MM.1S (cell line): ENCODE measurements around the gene BANP.

Experiments used
- DNase-seq: peaks from one replicate; pipeline ENCODE4 v3.0.0-alpha.2; 2015
- H2AFZ ChIP-seq: fragments of 300-600 bp; sonication (generic); 2 replicates; pipeline ENCODE4 v1.6.0; 2016; ENCODE audit warnings: antibody characterized with exemption, low read length
- H3F3A ChIP-seq: fragments of 300-600 bp; sonication (generic); 2 replicates; pipeline ENCODE4 v1.6.1; 2016; ENCODE audit warnings: mild to moderate bottlenecking, antibody characterized with exemption, low read length, moderate library complexity, mixed read lengths; ENCODE audit not compliant: insufficient read depth
- H3K27ac ChIP-seq: fragments of 300-600 bp; sonication (generic); 2 replicates; pipeline ENCODE4 v1.5.1; 2016; ENCODE audit warnings: mild to moderate bottlenecking, low read length
- H3K27me3 ChIP-seq: fragments of 300-600 bp; sonication (generic); replicated peaks from 2 replicates; pipeline ENCODE4 v1.6.0; 2016; ENCODE audit warnings: low read length; ENCODE audit not compliant: insufficient read depth
- H3K36me3 ChIP-seq: fragments of 300-600 bp; sonication (generic); replicated peaks from 2 replicates; pipeline ENCODE4 v1.6.1; 2016; ENCODE audit warnings: mild to moderate bottlenecking, low read length, mixed read lengths; ENCODE audit not compliant: insufficient read depth
- H3K4me1 ChIP-seq: fragments of 300-600 bp; sonication (generic); 2 replicates; pipeline ENCODE4 v1.6.1; 2016; ENCODE audit warnings: low read length, mixed read lengths
- H3K4me2 ChIP-seq: fragments of 300-600 bp; sonication (generic); 2 replicates; pipeline ENCODE4 v1.6.0; 2016; ENCODE audit warnings: low read depth, low read length
- H3K4me3 ChIP-seq: fragments of 300-600 bp; sonication (generic); 2 replicates; pipeline ENCODE4 v1.5.1; 2016; ENCODE audit warnings: low read length, mixed read lengths
- H3K79me2 ChIP-seq: fragments of 300-600 bp; sonication (generic); 2 replicates; pipeline ENCODE4 v1.6.1; 2016; ENCODE audit warnings: mixed run types, low read length, mixed read lengths
- H3K9ac ChIP-seq: fragments of 300-600 bp; sonication (generic); 2 replicates; pipeline ENCODE4 v1.6.1; 2016; ENCODE audit warnings: low read length, mixed read lengths
- H3K9me2 ChIP-seq: fragments of 300-600 bp; sonication (generic); replicated peaks from 2 replicates; pipeline ENCODE4 v1.6.1; 2016; ENCODE audit warnings: mild to moderate bottlenecking, low read length, mixed read lengths; ENCODE audit not compliant: insufficient read depth
- H3K9me3 ChIP-seq: fragments of 300-600 bp; sonication (generic); replicated peaks from 2 replicates; pipeline ENCODE4 v1.6.1; 2016; ENCODE audit warnings: mild to moderate bottlenecking, low read length, mixed read lengths; ENCODE audit not compliant: insufficient read depth
- H4K20me1 ChIP-seq: fragments of 300-600 bp; sonication (generic); 2 replicates; pipeline ENCODE4 v1.6.1; 2016; ENCODE audit warnings: mild to moderate bottlenecking, low read length, moderate library complexity, mixed read lengths; ENCODE audit not compliant: insufficient read depth
- EZH2 ChIP-seq: fragments of 300-600 bp; sonication (generic); optimal IDR thresholded peaks from 2 replicates; pipeline ENCODE3; 2017; ENCODE audit warnings: low read depth, mild to moderate bottlenecking, antibody characterized with exemption, low read length, mixed read lengths
- EZH2phosphoT487 ChIP-seq: fragments of 300-600 bp; sonication (generic); IDR thresholded peaks from 2 replicates; pipeline ENCODE4 v1.6.1; 2018; ENCODE audit warnings: antibody characterized with exemption, low read length
- TF ChIP-seq, protein P1 (sequence below): fragments of 300-600 bp; sonication (generic); IDR thresholded peaks from 2 replicates; pipeline ENCODE4 v1.5.1; 2016; ENCODE audit warnings: antibody characterized with exemption, low read length, mixed read lengths

Gene BANP

DNA sequence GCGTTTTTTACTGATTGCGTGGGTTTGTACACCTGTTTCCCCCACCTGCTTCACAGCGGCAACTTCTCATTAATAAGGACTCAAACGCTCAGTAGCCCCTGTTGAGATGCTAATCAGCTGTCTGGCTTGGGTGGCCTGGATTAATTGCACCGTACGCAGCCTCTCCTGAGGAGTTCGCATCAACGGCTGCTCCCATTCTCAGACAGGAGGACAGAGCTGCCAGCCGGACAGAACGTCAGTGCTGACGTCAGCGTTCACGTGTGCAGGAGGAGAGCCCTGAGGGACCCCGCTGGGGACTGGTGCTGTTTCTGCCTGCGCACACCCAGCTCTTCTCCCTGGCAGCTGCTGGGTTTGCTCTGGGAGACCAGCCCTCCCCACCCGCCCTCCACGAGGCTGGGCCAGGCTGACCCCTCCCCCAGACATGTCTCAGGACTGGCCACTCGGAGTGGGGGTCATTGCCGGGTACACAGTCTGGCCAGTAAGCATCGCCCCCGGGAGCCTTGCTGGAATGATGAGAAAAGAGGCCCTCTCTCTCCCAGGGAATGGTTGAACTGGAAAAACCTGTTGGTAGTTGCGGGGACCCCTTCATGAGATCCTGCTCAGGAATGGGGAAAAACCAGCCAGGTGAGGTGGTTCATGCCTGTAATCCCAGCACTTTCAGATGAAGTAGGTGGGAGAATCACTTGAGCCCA is 5.7 kb upstream of the BANP start:
- TF ChIP-seq, protein P1, sequence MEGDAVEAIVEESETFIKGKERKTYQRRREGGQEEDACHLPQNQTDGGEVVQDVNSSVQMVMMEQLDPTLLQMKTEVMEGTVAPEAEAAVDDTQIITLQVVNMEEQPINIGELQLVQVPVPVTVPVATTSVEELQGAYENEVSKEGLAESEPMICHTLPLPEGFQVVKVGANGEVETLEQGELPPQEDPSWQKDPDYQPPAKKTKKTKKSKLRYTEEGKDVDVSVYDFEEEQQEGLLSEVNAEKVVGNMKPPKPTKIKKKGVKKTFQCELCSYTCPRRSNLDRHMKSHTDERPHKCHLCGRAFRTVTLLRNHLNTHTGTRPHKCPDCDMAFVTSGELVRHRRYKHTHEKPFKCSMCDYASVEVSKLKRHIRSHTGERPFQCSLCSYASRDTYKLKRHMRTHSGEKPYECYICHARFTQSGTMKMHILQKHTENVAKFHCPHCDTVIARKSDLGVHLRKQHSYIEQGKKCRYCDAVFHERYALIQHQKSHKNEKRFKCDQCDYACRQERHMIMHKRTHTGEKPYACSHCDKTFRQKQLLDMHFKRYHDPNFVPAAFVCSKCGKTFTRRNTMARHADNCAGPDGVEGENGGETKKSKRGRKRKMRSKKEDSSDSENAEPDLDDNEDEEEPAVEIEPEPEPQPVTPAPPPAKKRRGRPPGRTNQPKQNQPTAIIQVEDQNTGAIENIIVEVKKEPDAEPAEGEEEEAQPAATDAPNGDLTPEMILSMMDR, result no peak
- TF ChIP-seq EZH2 (no peak), EZH2phosphoT487 (no peak)
- Histone ChIP-seq H4K20me1 (no peaks in the 10 kb centered on the region), H3K27ac (no peak overlapping the region), H3K9me2 (no peaks in the 10 kb centered on the region), H3K27me3 (no peaks in the 10 kb centered on the region), H3K4me1 (no peaks in the 10 kb centered on the region), H3K79me2 (no peaks in the 10 kb centered on the region), H3K4me3 (no peak overlapping the region), H3F3A (no peaks in the 10 kb centered on the region), H3K9ac (no peak overlapping the region), H3K4me2 (no peak overlapping the region), H2AFZ (no peak overlapping the region), H3K9me3 (no peaks in the 10 kb centered on the region), H3K36me3 (no peaks in the 10 kb centered on the region)
- no peak for DNase-seq

DNA sequence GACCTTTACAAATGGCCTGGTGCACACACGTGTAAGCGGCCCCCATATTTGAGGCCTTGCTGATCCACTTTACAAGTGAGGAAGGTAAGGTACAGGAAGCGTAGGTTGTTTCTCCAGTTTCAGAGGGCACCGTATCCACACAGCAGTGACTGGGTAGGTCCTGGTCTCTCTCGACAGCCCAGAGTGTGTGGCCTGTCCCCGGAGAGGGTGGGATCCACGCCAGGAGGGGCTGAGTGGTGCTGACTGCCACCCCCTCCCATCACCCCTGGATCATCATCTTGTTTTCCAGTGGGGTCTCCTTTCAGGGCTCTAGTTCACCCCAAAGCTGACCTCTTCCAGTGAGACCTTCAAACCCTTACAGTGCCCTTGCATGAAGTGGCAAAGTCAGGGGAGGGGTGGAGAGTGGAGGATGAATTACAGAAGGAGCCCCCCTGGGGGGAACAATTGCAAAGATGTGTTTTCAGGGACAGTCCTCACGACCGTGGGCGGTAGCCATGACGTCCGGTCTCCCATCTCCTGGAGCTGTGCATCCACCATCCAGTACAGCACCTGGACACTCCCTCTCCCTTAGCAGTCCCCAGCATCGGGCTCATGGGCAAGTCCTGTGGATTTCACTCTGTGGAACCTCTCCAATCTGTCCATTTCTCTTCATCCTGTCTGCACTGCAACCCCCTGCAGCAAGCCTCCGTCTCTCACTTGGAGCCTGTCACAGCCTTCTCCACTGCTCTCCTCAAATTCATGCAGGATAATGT is 4.5 kb upstream of the BANP start:
- H3K9me2 ChIP-seq, result no peaks in the 10 kb centered on the region
- no peaks in the 10 kb centered on the region for H3K36me3 ChIP-seq
- H3K79me2 ChIP-seq, result peaks cover 2% of the 10 kb centered on the region
- no peaks in the 10 kb centered on the region for H3K9me3 ChIP-seq
- no peak overlapping the region for H3K27ac ChIP-seq
- DNase-seq, result no peak
- TF ChIP-seq, protein P1, result no peak
- TF ChIP-seq EZH2, result no peak
- no peak for TF ChIP-seq EZH2phosphoT487
- H3K9ac ChIP-seq, result no peak overlapping the region
- H3K4me1 ChIP-seq, result no peaks in the 10 kb centered on the region
- H3K4me3 ChIP-seq, result no peak overlapping the region
- no peaks in the 10 kb centered on the region for H3K27me3 ChIP-seq
- no peak overlapping the region for H2AFZ ChIP-seq
- H4K20me1 ChIP-seq, result no peaks in the 10 kb centered on the region
- H3F3A ChIP-seq, result no peaks in the 10 kb centered on the region
- H3K4me2 ChIP-seq, result no peak overlapping the region

DNA sequence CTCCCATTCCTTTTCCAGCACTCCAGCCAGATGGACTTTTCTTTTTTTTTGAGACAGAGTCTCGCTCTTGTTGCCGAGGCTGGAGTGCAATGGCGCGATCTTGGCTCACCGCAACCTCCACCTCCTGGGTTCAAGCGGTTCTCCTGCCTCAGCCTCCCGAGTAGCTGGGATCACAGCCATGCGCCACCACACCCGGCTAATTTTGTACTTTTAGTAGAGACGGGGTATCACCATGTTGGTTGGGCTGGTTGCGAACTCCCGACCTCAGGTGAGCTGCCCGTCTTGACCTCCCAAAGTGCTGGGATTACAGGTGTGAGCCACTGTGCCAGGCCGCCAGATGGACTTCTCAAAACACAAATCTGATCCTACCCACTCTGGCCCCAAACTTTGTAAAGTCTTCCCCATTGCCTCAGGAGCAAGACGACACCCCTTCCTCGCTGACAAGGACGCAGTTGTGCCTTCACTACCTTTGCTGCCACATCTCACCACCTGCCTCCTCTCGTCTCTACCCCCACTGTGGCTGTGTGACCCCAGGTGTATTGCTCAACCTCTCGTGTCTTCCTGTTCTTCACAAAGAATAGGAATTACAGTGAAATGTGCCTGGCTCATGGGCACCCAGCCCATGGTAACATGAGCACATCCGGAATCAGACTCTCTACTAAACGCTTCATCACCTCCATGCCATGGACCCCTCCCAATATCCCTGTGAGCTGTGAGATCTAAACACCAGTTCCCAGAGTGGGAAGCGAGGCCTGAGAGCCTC is 3.7 kb upstream of the BANP start:
- Histone ChIP-seq H3F3A (no peaks in the 10 kb centered on the region), H3K4me2 (peak overlapping the region; percentile 12; the same call in 1 of the 2 replicates), H3K27ac (no peak overlapping the region), H3K9me3 (no peaks in the 10 kb centered on the region), H2AFZ (no peak overlapping the region), H3K36me3 (no peaks in the 10 kb centered on the region), H3K79me2 (peaks cover 9% of the 10 kb centered on the region), H3K4me3 (no peak overlapping the region), H3K9ac (no peak overlapping the region), H3K9me2 (no peaks in the 10 kb centered on the region), H4K20me1 (no peaks in the 10 kb centered on the region), H3K4me1 (no peaks in the 10 kb centered on the region), H3K27me3 (no peaks in the 10 kb centered on the region)
- TF ChIP-seq, protein P1, result no peak
- TF ChIP-seq EZH2 (no peak), EZH2phosphoT487 (no peak)
- DNase-seq, result no peak
